HEK293 (cell line): ENCODE results near the gene MGAT4D.

ENCODE experiments used
- HOXD13 ChIP-seq: sonication (generic); formaldehyde crosslinking; IDR thresholded peaks from 2 replicates; pipeline ENCODE4 v1.8.0; 2022; ENCODE audit warnings: missing genetic modification reagents, borderline replicate concordance
- SCRT2 ChIP-seq: fragments of 450-650 bp; formaldehyde crosslinking; IDR thresholded peaks from 2 replicates; pipeline ENCODE4 v1.5.1; 2016; ENCODE audit warnings: missing biosample characterization, missing genetic modification characterization
- ZNF24 ChIP-seq: fragments of 450-650 bp; formaldehyde crosslinking; IDR thresholded peaks from 2 replicates; pipeline ENCODE4 v1.5.1; 2016; ENCODE audit warnings: missing biosample characterization, missing genetic modification characterization
- ZNF394 ChIP-seq: fragments of 450-650 bp; formaldehyde crosslinking; IDR thresholded peaks from 2 replicates; pipeline ENCODE4 v1.5.1; 2016; ENCODE audit warnings: missing biosample characterization, missing genetic modification characterization, mild to moderate bottlenecking, moderate library complexity, borderline replicate concordance
- ZNF768 ChIP-seq: fragments of 450-650 bp; formaldehyde crosslinking; IDR thresholded peaks from 2 replicates; pipeline ENCODE4 v1.5.1; 2018; ENCODE audit warnings: missing biosample characterization, mild to moderate bottlenecking, missing genetic modification characterization
- TF ChIP-seq, protein P1 (sequence below): fragments of 450-650 bp; formaldehyde crosslinking; IDR thresholded peaks from 2 replicates; pipeline ENCODE4 v1.5.1; 2017; ENCODE audit warnings: missing biosample characterization, missing genetic modification characterization
- TF ChIP-seq, protein P2 (sequence below): fragments of 450-650 bp; formaldehyde crosslinking; IDR thresholded peaks from 2 replicates; pipeline ENCODE4 v1.5.1; 2016; ENCODE audit warnings: missing biosample characterization, missing genetic modification characterization
- TF ChIP-seq, protein P3 (sequence below): fragments of 450-650 bp; formaldehyde crosslinking; IDR thresholded peaks from 2 replicates; pipeline ENCODE4 v1.5.1; 2016; ENCODE audit warnings: missing biosample characterization, missing genetic modification characterization
- TF ChIP-seq, protein P4 (sequence below): fragments of 450-650 bp; formaldehyde crosslinking; IDR thresholded peaks from 2 replicates; pipeline ENCODE4 v1.5.1; 2016; ENCODE audit warnings: missing biosample characterization, missing genetic modification characterization
- TF ChIP-seq, protein P5 (sequence below): fragments of 450-650 bp; formaldehyde crosslinking; IDR thresholded peaks from 2 replicates; pipeline ENCODE4 v1.5.1; 2016; ENCODE audit warnings: missing biosample characterization, missing genetic modification characterization

DNA sequence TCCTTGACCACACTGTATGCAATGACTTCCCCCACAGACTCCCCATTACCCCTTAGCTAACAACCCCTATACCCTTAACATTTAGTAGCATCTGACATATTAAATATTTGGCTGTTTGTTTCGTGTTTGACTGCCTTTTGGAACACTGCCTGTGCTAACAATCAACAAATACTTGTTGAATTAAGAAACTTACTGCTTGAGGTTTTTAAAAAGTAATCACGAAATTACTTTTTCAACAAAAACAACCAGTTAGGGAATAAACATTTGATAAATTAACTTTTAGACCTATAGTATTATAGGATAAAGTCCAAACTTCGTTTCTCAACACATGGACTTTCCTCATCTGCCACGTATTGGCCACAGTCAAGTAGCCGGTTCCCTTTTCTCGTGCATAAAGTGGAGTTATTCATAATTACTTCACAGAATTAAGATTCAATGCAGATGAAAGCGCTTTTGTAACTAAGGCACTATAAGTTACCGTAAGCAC lies 25.3 kb upstream of the MGAT4D start:
- TF ChIP-seq HOXD13 (CRISPR knock-in tag) (no peak), ZNF768 (no peak), ZNF394 (tag by site-specific recombination) (no peak), SCRT2 (tag by site-specific recombination) (peak; percentile 95), ZNF24 (tag by site-specific recombination) (no peak)
- TF ChIP-seq, protein P1, sequence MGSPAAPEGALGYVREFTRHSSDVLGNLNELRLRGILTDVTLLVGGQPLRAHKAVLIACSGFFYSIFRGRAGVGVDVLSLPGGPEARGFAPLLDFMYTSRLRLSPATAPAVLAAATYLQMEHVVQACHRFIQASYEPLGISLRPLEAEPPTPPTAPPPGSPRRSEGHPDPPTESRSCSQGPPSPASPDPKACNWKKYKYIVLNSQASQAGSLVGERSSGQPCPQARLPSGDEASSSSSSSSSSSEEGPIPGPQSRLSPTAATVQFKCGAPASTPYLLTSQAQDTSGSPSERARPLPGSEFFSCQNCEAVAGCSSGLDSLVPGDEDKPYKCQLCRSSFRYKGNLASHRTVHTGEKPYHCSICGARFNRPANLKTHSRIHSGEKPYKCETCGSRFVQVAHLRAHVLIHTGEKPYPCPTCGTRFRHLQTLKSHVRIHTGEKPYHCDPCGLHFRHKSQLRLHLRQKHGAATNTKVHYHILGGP (tag by site-specific recombination) = no peak
- TF ChIP-seq, protein P2, sequence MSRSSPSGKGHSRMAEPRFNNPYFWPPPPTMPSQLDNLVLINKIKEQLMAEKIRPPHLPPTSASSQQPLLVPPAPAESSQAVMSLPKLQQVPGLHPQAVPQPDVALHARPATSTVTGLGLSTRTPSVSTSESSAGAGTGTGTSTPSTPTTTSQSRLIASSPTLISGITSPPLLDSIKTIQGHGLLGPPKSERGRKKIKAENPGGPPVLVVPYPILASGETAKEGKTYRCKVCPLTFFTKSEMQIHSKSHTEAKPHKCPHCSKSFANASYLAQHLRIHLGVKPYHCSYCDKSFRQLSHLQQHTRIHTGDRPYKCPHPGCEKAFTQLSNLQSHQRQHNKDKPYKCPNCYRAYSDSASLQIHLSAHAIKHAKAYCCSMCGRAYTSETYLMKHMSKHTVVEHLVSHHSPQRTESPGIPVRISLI (tag by site-specific recombination) = no peak
- TF ChIP-seq, protein P3, sequence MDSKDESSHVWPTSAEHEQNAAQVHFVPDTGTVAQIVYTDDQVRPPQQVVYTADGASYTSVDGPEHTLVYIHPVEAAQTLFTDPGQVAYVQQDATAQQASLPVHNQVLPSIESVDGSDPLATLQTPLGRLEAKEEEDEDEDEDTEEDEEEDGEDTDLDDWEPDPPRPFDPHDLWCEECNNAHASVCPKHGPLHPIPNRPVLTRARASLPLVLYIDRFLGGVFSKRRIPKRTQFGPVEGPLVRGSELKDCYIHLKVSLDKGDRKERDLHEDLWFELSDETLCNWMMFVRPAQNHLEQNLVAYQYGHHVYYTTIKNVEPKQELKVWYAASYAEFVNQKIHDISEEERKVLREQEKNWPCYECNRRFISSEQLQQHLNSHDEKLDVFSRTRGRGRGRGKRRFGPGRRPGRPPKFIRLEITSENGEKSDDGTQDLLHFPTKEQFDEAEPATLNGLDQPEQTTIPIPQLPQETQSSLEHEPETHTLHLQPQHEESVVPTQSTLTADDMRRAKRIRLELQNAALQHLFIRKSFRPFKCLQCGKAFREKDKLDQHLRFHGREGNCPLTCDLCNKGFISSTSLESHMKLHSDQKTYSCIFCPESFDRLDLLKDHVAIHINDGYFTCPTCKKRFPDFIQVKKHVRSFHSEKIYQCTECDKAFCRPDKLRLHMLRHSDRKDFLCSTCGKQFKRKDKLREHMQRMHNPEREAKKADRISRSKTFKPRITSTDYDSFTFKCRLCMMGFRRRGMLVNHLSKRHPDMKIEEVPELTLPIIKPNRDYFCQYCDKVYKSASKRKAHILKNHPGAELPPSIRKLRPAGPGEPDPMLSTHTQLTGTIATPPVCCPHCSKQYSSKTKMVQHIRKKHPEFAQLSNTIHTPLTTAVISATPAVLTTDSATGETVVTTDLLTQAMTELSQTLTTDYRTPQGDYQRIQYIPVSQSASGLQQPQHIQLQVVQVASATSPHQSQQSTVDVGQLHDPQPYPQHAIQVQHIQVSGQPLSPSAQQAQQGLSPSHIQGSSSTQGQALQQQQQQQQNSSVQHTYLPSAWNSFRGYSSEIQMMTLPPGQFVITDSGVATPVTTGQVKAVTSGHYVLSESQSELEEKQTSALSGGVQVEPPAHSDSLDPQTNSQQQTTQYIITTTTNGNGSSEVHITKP (tag by site-specific recombination) = no peak
- TF ChIP-seq, protein P4, sequence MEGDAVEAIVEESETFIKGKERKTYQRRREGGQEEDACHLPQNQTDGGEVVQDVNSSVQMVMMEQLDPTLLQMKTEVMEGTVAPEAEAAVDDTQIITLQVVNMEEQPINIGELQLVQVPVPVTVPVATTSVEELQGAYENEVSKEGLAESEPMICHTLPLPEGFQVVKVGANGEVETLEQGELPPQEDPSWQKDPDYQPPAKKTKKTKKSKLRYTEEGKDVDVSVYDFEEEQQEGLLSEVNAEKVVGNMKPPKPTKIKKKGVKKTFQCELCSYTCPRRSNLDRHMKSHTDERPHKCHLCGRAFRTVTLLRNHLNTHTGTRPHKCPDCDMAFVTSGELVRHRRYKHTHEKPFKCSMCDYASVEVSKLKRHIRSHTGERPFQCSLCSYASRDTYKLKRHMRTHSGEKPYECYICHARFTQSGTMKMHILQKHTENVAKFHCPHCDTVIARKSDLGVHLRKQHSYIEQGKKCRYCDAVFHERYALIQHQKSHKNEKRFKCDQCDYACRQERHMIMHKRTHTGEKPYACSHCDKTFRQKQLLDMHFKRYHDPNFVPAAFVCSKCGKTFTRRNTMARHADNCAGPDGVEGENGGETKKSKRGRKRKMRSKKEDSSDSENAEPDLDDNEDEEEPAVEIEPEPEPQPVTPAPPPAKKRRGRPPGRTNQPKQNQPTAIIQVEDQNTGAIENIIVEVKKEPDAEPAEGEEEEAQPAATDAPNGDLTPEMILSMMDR = no peak
- TF ChIP-seq, protein P5, sequence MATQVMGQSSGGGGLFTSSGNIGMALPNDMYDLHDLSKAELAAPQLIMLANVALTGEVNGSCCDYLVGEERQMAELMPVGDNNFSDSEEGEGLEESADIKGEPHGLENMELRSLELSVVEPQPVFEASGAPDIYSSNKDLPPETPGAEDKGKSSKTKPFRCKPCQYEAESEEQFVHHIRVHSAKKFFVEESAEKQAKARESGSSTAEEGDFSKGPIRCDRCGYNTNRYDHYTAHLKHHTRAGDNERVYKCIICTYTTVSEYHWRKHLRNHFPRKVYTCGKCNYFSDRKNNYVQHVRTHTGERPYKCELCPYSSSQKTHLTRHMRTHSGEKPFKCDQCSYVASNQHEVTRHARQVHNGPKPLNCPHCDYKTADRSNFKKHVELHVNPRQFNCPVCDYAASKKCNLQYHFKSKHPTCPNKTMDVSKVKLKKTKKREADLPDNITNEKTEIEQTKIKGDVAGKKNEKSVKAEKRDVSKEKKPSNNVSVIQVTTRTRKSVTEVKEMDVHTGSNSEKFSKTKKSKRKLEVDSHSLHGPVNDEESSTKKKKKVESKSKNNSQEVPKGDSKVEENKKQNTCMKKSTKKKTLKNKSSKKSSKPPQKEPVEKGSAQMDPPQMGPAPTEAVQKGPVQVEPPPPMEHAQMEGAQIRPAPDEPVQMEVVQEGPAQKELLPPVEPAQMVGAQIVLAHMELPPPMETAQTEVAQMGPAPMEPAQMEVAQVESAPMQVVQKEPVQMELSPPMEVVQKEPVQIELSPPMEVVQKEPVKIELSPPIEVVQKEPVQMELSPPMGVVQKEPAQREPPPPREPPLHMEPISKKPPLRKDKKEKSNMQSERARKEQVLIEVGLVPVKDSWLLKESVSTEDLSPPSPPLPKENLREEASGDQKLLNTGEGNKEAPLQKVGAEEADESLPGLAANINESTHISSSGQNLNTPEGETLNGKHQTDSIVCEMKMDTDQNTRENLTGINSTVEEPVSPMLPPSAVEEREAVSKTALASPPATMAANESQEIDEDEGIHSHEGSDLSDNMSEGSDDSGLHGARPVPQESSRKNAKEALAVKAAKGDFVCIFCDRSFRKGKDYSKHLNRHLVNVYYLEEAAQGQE (tag by site-specific recombination) = no peak
